AG10803 (cell line): ENCODE data around the gene DLGAP1.

Experiments used
- DNase-seq: peaks from one replicate; pipeline ENCODE4 v3.0.0; 2010; ENCODE audit warnings: low read depth
- H3K4me3 ChIP-seq: 2 replicates; pipeline ENCODE4 v1.5.1; 2011; ENCODE audit warnings: mild to moderate bottlenecking, low read length, control low read depth
- CTCF ChIP-seq: conservative IDR thresholded peaks from 2 replicates; pipeline ENCODE4 v1.5.1; 2011; ENCODE audit warnings: mild to moderate bottlenecking, low read length, control low read depth, inconsistent platforms

DLGAP1 gene

GRCh38 chr18:4198956-4199355 lies 256.2 kb downstream of the DLGAP1 start:
- no peak overlapping the region for H3K4me3 ChIP-seq
- no peak for DNase-seq
- no peak for TF ChIP-seq CTCF

- TF ChIP-seq CTCF: no peak
- DNase-seq: no peak
- H3K4me3 ChIP-seq: no peak overlapping the region
These were observed 258.8 kb downstream of the DLGAP1 start for GRCh38 chr18:4196351-4196750.

GRCh38 chr18:4193086-4193485 lies 262.0 kb downstream of the DLGAP1 start:
- TF ChIP-seq CTCF: no peak
- DNase-seq: no peak
- H3K4me3 ChIP-seq: no peak overlapping the region

GRCh38 chr18:4181882-4182568 lies 273.1 kb downstream of the DLGAP1 start:
- H3K4me3 ChIP-seq: no peak overlapping the region
- TF ChIP-seq CTCF: no peak
- DNase-seq: no peak

GRCh38 chr18:4181086-4181485 lies 274.0 kb downstream of the DLGAP1 start:
- DNase-seq: no peak
- H3K4me3 ChIP-seq: no peak overlapping the region
- no peak for TF ChIP-seq CTCF

- H3K4me3 ChIP-seq: no peak overlapping the region
- TF ChIP-seq CTCF: no peak
- no peak for DNase-seq
These were observed 282.7 kb downstream of the DLGAP1 start for GRCh38 chr18:4172196-4173100.

GRCh38 chr18:4157352-4157751 lies 297.8 kb downstream of the DLGAP1 start:
- no peak overlapping the region for H3K4me3 ChIP-seq
- no peak for DNase-seq
- no peak for TF ChIP-seq CTCF
